Astrocyte (in vitro differentiated cells and primary cell): ENCODE results near the gene MARK2.

Experiments used
- EZH2 ChIP-seq: IDR thresholded peaks from 2 replicates; pipeline ENCODE4 v1.6.1; 2012; ENCODE audit warnings: mild to moderate bottlenecking, low read length, inconsistent platforms; ENCODE audit not compliant: insufficient read depth
- TF ChIP-seq, protein P1 (sequence below): IDR thresholded peaks from 2 replicates; pipeline ENCODE4 v1.5.1; 2011; ENCODE audit warnings: low read depth, mild to moderate bottlenecking, inconsistent platforms, low read length, moderate library complexity; ENCODE audit not compliant: insufficient read depth

DNA sequence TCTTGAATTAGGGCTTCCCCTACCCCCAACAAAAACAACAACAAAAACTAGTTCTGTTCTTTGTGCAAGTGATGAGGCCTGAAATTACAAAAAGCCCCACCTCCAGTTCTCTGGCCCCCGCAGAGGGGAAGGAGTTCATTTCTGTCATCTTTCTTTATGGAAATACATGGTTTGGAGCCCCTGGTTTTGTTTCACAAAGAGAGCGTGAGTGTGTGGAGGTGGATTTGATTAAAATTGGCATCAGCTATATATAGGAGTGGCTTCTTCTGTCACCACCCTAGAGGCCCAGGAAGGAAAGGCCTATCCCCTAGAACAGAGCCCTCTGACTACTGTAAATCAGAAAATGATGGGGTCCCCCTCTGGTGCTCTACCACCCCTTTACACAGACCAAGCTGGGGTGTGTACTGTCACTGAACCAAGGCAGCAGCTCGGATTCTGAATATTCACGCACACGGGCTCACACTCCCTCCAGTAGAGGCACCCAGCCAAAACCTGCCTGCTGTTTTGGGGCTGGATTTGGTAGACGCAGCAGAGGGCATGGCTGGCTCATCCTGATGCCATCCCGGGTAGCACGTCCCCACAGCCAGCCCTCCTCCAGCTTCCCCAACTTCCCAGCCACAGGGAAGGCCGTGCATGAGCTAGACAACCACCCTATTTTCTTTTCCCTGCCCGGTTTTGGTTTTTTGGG is 58.7 kb downstream of the MARK2 start:
- TF ChIP-seq, protein P1, sequence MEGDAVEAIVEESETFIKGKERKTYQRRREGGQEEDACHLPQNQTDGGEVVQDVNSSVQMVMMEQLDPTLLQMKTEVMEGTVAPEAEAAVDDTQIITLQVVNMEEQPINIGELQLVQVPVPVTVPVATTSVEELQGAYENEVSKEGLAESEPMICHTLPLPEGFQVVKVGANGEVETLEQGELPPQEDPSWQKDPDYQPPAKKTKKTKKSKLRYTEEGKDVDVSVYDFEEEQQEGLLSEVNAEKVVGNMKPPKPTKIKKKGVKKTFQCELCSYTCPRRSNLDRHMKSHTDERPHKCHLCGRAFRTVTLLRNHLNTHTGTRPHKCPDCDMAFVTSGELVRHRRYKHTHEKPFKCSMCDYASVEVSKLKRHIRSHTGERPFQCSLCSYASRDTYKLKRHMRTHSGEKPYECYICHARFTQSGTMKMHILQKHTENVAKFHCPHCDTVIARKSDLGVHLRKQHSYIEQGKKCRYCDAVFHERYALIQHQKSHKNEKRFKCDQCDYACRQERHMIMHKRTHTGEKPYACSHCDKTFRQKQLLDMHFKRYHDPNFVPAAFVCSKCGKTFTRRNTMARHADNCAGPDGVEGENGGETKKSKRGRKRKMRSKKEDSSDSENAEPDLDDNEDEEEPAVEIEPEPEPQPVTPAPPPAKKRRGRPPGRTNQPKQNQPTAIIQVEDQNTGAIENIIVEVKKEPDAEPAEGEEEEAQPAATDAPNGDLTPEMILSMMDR = no peak
- no peak for TF ChIP-seq EZH2
